Measurements from ENCODE around the gene NRXN3.

Gene NRXN3

GRCh38 chr14:78316052-78316451, 145.9 kb downstream of the NRXN3 start:
- in situ Hi-C loops (cut with HindIII; ENCODE audit: low sequenced_read_pairs), result no loop called here
- no peak overlapping the region for H3K4me3 ChIP-seq (ENCODE audit: low read depth, low read length)

GRCh38 chr14:78316786-78317185, 146.6 kb downstream of the NRXN3 start:
- TF ChIP-seq CTCF (IDR thresholded peaks at IDR 0.05; ENCODE audit: low read depth, low read length, missing control alignments), result no peak
- DNase-seq (ENCODE audit: low read depth), result no peak
- in situ Hi-C loops (cut with HindIII; ENCODE audit: low sequenced_read_pairs), result no loop called here
- no peak overlapping the region for H3K4me3 ChIP-seq (ENCODE audit: low read depth, low read length)

More at GRCh38 chr14:78316052-78316451, 145.9 kb downstream of the NRXN3 start:
- no peak for DNase-seq (ENCODE audit: low read depth)
- TF ChIP-seq CTCF (IDR thresholded peaks at IDR 0.05; ENCODE audit: low read depth, low read length, missing control alignments), result no peak

- no peak overlapping the region for H3K4me3 ChIP-seq (ENCODE audit: low read depth, low read length)
- in situ Hi-C loops (cut with HindIII; ENCODE audit: low sequenced_read_pairs), result no loop called here
- no peak for TF ChIP-seq CTCF (IDR thresholded peaks at IDR 0.05; ENCODE audit: low read depth, low read length, missing control alignments)
- no peak for DNase-seq (ENCODE audit: low read depth)
Observed at GRCh38 chr14:78319406-78319805, 149.2 kb downstream of the NRXN3 start.

- H3K4me3 ChIP-seq (ENCODE audit: low read depth, low read length), result no peak overlapping the region
- in situ Hi-C loops (cut with HindIII; ENCODE audit: low sequenced_read_pairs), result no loop called here
- no peak for DNase-seq (ENCODE audit: low read depth)
- TF ChIP-seq CTCF (IDR thresholded peaks at IDR 0.05; ENCODE audit: low read depth, low read length, missing control alignments), result no peak
Observed at GRCh38 chr14:78319887-78320635, 149.9 kb downstream of the NRXN3 start.

- DNase-seq (ENCODE audit: low read depth), result no peak
- H3K4me3 ChIP-seq (ENCODE audit: low read depth, low read length), result no peak overlapping the region
- no peak for TF ChIP-seq CTCF (IDR thresholded peaks at IDR 0.05; ENCODE audit: low read depth, low read length, missing control alignments)
- in situ Hi-C loops (cut with HindIII; ENCODE audit: low sequenced_read_pairs), result no loop called here
Observed at GRCh38 chr14:78324353-78324752, 154.2 kb downstream of the NRXN3 start.

- TF ChIP-seq CTCF (IDR thresholded peaks at IDR 0.05; ENCODE audit: low read depth, low read length, missing control alignments), result no peak
- no peak overlapping the region for H3K4me3 ChIP-seq (ENCODE audit: low read depth, low read length)
- DNase-seq (ENCODE audit: low read depth), result no peak
- in situ Hi-C loops (cut with HindIII; ENCODE audit: low sequenced_read_pairs), result no loop called here
Observed at GRCh38 chr14:78325911-78326310, 155.7 kb downstream of the NRXN3 start.

All from astrocyte of the cerebellum (primary cell).